NCI-H2029 treated with DMSO at 0.1 percent for 48 hours (cell line): ENCODE data around the gene PHF21A.
A peak's percentile ranks its signal among the peaks of the same experiment; 100 is the strongest.
"Not testable (repeated sequence)": the region's sequence is repeated elsewhere in the genome, so short reads cannot be mapped to it uniquely, and the experiment has no call there.

Source experiments
- DNase-seq: peaks from one replicate; lab custom pipeline; 2025; lab: John Stamatoyannopoulos, UW

Gene PHF21A

DNA sequence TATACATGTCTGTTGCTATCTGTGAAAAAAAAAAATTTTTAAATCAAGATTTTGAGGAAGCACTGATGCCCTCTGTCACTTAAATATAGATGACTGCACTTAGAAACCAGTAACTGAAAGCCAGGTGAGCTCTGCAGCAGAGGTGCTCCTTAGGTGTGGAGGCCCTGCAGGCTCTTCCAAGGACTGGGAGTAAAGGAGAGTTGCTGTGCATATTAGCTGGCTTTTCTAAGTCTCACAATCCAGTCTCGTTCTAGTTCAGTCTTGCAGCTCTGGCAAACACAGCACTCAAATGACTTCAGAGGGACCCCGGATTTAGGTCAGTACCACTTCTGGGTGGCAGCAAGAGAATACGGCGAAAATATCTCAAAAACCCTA lies 137.8 kb downstream of the PHF21A start:
- DNase-seq: no peak

DNA sequence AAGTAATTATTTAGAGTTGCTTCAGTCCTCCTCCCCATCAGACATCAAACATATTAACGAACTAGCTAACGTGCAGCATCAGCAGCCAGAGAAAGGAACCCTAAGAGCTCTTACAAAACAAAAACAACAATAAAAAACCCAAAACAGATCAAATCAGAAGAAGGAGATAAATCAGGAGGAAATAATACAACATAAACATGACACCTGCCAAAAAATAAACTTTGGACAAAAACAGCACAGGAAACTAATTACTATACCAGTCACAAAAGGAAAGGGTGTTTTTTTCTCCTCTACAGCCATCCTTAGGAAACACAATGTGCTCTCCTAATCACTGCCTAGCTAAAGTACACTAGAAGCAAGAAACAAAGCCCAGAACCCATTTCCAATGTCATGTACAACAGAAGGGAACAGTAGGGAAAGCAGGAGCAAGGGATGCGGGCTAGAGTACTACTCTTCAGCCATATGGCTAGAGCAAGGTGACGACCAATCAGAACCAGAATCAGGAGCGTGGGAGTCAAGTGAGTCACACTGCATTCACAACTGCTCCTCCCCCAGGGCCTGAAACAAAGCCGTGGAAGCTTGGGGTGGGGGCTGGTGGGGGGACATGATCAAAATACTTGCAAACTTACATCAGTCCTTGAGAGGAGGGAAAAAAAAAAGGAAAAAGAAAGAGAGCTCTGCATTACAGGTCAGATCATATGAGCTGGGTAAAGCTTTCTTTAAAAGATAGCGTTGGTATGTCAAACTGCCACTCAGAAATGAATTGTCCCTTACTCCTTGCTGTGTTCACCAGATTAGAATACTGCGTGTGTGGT lies 138.4 kb downstream of the PHF21A start:
- DNase-seq: no peak

DNA sequence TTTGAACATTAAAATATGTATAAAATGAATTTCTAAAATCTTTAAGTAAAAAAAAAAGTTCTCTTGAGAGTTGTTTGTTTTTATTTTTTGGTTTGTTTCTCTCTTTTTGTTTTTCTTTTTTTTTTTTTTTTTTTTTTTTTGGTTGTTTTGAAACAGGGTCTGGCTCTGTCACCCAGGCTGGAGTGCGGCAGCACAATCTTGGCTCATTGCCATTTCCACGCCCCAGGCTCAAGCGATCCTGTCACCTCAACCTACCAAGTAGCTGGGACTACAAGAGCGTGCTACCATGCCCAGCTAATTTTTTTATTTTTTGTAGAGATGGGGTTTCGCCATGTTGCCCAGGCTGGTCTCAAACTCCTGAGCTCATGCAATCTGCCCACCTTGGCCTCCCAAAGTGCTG lies 139.4 kb downstream of the PHF21A start:
- not testable (repeated sequence) for DNase-seq

GRCh38 chr11:45974806-45975205 lies 146.4 kb downstream of the PHF21A start:
- DNase-seq: no peak

DNA sequence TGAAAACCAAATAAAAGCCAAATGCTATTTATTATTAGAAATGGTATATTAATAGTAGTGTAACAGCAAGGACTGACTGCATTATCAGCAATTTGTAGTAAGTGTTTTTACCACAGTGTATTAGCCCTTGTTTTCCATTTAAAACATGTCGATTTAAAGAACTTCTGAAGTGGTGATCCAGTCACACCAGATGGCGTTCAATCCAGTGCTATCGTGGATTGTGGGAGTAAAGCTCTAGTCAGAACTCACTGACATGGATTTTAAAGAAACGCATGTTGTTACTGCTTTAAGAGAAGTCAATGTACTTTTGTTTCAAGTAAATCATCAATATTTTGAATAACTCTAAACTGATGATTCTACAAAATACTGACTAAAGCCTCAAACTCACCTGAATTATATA lies 147.7 kb downstream of the PHF21A start:
- DNase-seq: no peak

DNA sequence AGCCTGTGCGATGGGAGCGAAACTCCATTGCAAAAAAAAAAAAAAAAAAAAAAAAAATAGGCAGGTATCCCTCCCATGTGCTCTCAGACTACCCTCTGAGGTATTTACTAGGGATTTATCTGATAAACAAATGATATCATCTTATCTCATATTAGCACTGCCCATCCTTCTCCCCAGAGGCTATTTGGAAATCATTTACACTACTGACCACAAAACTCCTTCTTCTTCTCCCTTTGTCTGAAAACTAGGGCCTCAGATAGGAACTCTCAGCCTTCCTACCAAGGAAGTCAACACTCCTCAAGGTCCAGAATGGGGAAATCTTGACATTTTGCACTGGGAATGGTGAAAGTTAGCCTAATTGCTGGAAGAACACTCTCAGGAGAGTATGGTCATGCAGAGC lies 152.4 kb downstream of the PHF21A start:
- no peak for DNase-seq

DNA sequence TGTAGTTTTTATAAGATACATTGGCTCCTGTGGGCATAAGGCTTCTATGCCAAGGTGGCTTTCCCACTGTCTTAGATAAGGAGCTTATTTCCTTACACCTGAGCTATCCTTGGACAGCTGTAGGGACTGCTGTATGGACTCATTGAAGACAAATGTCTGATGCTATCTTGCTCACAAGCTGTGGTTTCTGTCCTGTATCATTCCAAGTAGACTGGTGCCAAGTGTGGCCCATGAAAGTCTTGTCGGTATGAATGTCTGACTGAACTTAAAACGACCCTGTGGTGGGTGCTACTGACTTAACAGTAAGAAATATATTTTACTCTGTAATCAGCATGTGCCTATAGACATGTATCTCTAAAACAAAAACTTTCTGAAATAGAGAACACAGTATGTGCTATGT lies 153.7 kb downstream of the PHF21A start:
- no peak for DNase-seq

GRCh38 chr11:45964911-45965389 lies 156.3 kb downstream of the PHF21A start:
- DNase-seq: peak; percentile 87

DNA sequence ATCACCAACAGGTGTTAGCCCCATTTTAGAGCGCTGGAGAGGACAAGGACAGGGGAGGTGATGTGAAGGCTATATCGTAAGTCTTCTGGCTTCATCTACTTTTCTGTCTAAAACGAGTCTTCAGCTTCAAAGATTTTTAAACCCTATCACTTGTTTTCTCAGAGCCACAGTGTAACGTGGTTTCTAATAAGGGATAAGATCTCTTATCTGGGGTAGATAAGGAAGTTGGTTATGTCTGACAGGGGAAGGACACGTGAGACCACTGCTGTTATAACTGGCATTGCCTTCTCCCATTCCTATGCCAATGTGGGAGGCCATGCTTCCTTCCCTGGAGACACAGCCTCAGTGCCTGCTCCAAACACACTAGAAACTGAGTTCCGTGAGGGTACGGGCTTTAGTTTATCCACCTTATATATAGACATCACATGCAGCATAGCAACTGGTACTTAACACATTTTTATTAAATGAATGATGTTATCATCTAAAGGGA lies 159.5 kb downstream of the PHF21A start:
- DNase-seq: no peak

- no peak for DNase-seq
Observed at GRCh38 chr11:45960387-45961095, 160.7 kb downstream of the PHF21A start.

- no peak for DNase-seq
Observed at GRCh38 chr11:45959851-45960250, 161.4 kb downstream of the PHF21A start.

DNA sequence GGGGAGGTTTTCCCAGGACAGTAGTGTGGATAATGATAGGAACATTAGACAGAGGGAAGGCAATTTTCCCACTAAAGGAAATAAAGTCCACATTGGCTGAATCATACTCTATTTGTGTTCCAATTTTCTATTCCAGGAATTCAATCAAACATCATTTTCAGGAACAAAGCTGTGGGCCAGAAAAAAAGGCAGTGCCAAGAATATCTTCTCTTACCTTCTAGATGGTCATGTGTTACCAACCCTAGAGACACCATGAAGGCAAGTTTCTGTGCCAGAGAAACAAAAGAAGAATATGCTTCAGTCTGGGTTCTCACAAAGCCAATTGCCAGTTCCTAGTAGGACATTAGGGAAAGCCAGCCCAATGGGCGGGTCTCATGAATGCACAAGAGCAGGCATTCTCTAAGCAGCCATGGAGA lies 171.3 kb downstream of the PHF21A start:
- DNase-seq: no peak

DNA sequence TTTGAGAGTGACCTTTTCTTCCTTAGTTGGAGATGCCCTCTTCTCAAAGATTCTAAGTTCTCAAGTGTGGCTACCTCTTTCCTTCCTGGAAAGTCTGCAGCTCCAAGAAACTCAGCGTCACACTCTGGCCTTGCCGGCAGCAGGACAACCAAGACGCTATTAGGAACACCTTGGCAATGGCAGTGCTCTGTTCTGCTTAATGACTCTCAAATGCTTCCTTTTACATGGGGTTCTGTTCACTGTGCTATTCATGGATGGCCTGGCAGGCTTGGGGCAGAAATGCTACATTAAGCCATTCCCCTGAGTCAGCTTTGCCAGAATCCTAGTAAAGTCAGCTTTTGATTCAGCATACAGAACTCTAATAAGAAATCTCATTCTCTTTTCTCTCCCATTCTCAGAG lies 172.9 kb downstream of the PHF21A start:
- DNase-seq: no peak

- DNase-seq: no peak
Observed at GRCh38 chr11:45947885-45948284, 173.4 kb downstream of the PHF21A start.

GRCh38 chr11:45945397-45945999 lies 175.8 kb downstream of the PHF21A start:
- no peak for DNase-seq

- DNase-seq: no peak
Observed at GRCh38 chr11:45942381-45942780, 178.9 kb downstream of the PHF21A start.

DNA sequence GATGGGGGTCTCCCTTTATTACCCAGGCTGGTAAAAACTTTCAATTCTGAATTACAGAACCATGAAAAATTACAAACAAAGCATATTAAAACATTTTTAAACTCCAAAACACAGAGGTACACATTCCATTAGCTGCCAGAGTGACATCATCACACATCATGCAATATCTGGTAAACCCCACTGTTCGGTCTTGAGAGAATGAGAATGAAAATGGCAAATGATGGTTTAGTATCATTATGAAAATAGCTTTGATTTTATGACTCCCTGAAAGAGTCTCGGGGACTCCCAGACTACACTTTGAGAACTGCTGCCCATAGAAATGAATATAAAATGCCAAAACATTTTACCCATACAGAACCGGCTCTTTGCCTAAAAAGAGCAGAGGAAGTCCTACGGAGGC lies 180.0 kb downstream of the PHF21A start:
- DNase-seq: no peak

DNA sequence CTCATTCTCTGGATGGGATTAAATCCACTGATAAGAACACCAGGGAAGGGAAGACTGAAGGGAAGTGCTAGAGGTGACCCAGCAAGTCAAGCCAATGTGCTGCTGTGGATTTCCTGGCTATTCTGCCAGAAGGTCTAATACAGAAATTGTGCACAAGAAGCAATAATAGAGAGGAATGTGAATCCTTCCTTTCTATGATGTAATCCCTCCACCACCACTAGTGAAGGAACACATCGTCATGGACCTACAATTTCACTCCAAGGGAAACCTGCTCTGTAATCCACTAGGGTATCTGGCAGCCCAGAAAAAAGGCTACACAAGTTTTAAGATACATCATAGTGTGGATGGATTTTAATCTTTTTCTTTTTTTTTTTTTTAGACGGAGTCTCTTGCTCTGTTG lies 181.4 kb downstream of the PHF21A start:
- no peak for DNase-seq

GRCh38 chr11:45937916-45938315 lies 183.3 kb downstream of the PHF21A start:
- DNase-seq: no peak

DNA sequence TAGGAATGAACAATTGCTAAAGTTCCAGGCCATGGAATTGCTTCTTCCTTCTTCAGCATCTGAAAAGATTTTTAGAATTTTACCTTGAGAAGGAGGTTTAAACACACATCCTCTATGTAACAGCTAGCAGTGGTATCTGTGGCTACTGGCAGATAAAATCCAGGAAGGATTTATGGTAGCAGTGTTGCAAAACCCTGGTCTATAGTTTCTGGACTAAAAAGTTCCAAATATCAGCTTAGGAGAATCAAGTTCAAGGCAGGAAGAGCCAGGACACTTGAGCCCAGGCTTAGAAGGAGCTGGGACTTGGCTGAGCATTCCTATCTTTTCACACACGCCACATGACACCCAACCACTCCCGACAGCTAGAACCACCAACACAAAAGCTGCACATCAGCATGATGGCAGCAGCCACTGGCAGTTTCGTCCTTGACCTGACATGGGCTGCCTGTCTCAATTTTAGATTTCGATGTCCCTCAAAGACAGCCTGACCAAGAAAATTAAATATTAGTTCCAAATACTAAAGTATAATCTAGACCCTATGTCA lies 184.7 kb downstream of the PHF21A start:
- no peak for DNase-seq

DNA sequence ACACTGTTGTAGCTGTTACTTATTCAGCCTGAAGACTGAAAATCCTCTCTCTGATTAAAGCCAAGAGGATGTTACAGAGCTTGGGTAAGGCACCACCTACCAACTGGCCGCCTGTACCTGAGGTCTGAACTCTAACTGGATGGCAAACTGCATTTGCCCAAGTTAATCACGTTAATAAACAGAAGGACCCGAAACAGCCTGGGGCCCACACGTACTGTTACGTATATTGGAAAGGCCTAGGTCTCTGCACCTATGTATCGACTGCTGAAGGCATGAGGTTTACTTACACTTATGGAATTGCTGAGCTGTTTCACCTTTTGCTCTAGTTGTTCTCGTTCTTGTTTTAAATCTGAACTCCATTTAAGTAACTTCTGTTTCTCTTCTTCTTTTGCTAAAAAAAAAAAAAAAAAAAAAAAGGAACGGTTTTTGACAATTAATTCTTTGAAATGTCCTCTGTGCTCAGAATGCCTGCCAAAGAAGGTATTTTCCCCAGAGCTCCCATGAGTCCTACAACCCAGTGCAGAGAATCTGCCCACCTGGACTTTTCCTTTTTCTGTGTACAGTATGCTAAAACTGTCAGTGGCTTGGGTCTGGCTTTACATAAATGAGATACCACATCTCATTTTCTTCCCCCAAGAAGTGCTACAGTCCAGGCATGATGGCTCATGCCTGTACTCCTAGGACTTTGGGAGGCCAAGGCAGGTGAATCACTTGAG lies 185.7 kb downstream of the PHF21A start:
- DNase-seq: no peak
